ENCODE measurements around the gene L1TD1.
"Not testable (repeated sequence)": the region's sequence is repeated elsewhere in the genome, so short reads cannot be mapped to it uniquely, and the experiment has no call there.

L1TD1 gene, protein sequence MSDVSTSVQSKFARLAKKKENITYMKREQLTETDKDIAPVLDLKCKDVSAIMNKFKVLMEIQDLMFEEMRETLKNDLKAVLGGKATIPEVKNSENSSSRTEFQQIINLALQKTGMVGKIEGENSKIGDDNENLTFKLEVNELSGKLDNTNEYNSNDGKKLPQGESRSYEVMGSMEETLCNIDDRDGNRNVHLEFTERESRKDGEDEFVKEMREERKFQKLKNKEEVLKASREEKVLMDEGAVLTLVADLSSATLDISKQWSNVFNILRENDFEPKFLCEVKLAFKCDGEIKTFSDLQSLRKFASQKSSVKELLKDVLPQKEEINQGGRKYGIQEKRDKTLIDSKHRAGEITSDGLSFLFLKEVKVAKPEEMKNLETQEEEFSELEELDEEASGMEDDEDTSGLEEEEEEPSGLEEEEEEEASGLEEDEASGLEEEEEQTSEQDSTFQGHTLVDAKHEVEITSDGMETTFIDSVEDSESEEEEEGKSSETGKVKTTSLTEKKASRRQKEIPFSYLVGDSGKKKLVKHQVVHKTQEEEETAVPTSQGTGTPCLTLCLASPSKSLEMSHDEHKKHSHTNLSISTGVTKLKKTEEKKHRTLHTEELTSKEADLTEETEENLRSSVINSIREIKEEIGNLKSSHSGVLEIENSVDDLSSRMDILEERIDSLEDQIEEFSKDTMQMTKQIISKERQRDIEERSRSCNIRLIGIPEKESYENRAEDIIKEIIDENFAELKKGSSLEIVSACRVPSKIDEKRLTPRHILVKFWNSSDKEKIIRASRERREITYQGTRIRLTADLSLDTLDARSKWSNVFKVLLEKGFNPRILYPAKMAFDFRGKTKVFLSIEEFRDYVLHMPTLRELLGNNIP

DNA sequence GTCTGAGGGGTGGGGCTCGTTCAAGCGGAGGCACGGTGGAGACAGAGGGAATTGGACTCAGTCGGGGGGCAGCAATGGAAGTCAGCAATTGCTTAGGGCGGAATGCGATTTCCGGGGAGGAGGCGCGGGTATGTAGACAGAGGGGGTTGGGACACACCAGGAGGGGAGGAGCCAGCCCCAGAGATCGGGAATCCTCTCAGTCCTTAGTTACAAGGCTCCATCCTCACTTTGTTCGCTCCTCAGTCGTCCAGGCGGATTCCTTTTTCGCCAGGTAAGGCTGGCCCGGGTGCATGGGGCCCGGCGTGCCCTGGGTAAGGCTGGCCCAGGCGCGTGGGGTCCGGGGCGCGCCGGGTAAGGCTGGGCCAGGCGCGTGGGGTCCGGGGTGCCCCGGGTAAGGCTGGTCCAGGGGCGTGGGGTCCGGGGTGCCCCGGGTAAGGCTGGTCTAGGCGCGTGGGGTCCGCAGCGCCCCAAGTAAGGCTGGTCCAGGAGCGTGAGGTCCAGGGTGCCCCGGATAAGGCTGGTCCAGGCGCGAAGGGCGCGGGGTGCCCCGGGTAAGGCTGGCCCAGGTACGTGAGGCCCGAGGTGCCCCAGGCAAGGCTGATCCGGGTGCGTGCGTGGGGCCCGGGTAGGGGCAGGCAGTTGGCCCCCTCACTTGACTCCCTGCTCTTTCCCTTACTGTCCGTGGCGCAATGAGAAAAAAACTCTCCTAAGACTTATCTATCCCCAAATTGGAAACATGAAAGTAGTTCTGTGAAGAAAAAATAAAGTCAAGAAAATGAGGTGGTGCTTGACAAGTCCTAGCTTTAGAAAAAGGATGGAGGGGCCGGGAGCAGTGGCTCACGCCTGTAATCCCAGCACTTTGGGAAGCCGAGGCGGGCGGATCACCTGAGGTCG, at the start of gene L1TD1:
TSS of gene L1TD1 (plus strand) at position 199 of the 894 bp plus-strand sequence. CDS start 11,780 bp downstream, outside the sequence.
- DNase-seq (ENCODE audit: low read depth), result no peak

DNA sequence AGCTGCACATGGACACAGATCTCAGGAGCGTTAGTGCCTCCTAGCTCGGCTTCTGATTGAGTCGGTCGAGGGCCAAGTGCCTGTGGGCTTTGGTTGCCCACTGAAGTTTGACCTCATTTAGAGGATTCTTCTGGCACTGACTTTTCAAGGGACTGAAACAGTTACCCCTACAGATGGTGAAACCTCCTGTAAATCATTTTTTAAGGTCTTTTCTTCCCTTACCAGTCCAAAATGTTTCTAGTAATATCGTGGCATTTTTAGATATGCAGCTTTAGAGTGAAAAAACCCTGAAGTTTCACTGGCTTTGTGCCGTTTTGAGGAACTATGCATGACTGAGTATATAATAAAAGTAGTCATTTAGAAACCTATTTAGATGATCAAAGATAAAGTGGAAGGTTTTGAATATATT, 34.7 kb upstream of the L1TD1 start:
- DNase-seq (ENCODE audit: low read depth), result no peak

DNA sequence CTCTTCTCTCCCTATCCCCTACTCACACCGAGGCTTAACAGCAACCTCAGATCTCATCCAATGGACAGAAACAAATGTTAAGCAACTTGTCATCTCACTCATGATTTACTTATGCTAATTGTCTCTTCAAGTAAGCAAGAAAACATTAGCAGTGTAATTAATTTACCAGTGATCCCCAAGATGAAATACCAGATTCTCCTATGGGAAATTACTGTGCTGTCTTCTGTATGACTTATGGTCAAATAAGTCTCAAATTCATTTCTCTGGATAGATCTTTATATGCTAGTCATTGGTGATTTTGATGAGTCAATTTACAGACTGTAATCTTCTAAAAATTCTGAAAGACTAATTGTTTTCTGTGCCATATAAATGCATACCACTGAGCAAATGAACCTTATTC, 32.9 kb upstream of the L1TD1 start:
- DNase-seq (ENCODE audit: low read depth), result no peak

DNA sequence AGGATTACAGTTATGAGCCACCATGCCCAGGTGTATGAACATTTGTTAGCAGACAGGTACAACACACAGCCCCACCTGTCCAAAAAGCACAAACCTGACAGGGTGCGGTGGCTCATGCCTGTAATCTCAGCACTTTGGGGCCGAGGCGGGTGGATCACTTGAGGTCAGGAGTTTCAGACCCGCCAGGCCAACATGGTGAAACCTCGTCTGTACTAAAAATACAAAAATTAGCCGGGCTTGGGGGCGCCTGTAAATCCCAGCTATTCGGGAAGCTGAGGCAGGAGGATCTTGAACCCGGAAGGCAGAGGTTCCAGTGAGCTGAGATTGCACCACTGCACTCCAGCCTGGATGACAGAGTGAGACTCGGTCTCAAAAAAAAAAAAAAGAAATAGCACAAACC, 24.3 kb upstream of the L1TD1 start:
- not testable (repeated sequence) for DNase-seq (ENCODE audit: low read depth)

DNA sequence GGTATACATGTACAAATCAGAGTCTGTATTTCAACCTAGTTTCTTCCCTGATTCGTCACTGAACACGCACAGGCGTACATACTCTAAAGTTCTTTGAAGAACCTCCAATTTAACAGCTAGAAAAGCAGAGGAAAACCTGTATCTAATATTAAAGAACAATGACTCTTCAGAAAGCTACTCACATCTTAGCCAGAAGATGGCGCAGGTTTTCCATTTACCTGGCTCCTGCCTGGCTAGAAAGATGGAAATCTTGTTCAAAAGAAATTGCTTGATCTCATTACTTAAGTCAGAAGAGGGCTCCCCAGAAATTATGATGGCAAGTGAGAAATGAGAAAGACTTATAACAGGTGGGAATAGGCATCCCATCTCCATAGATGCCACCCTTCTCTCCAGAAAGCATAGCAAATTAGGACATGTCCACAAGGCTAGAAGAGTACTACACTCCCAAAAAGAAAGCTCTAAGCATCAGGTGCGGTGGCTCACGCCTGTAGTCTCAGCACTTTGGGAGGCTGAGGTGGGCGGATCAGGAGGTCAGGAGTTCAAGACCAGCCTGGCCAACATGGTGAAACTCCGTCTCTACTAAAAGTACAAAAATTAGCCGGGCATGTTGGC, 19.0 kb upstream of the L1TD1 start:
- DNase-seq (ENCODE audit: low read depth), result no peak

DNA sequence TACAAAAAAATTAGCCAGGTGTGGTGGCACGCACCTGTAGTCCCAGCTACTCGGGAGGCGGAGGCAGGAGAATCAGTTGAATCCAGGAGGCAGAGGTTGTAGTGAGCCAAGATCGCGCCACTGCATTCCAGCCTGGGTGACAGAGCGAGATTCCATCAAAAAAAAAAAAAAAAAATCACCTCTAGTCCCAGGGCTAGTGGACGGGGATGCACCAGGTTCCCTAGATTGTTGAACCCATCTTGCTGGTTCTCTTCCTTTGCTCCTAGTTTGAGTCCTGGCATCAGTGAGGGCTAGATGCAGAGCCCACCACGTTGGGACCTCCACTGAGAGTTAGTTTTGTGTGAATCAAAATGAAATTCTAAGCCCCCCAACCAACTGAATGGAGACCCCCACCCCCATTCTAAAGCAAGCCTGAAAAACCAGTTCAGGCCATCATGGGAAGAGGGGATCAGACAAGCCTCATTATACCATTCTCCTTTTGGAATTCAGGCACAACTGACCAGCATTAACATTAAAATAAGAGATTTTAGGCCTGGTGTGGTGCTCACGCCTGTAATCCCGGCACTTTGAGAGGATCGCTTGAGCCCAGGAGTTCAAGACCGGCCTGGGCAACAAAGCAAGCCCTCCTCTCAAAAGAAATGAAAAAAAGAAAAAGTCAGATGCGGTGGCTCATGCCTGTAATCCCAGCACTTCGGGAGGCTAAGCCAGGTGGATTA, 17.9 kb upstream of the L1TD1 start:
- DNase-seq (ENCODE audit: low read depth), result no peak

DNA sequence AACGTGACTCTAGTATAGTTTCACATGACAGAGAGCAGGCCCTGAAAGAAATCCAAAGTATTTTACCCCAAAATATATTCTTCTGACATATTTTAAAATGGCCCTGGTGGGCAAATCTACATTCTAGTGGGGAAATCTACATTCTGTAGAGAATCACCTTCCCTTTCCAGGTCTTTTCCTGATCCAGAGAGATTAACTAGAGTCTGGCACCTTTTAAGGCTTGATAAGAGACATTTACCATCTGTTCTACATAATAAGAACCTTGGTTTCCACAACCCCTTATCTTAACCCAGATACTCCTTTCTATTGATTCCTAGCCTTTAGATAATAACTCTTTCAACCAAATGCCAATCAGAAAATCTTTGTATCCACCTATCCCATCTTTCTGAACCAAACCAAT, 17.0 kb upstream of the L1TD1 start:
- no peak for DNase-seq (ENCODE audit: low read depth)

DNA sequence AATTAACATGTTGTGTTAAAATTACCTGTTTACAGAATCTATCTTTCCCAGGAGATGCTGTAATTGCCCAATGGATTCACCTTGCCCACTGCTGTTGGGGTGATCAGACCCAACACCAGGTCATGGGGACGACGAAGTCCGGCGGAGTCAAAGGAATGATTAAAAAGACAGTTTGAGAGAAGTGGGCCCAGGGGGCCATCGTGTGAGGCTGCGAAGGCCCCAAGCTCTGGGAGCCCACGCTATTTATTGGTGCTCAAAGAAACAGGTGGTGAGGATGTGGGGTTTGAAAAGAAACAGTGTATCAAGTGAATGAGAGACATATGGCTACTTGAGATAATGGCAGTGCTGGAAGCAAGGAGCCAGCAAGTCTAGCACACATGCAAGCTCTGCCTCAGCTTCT, 16.3 kb upstream of the L1TD1 start:
- no peak for DNase-seq (ENCODE audit: low read depth)

DNA sequence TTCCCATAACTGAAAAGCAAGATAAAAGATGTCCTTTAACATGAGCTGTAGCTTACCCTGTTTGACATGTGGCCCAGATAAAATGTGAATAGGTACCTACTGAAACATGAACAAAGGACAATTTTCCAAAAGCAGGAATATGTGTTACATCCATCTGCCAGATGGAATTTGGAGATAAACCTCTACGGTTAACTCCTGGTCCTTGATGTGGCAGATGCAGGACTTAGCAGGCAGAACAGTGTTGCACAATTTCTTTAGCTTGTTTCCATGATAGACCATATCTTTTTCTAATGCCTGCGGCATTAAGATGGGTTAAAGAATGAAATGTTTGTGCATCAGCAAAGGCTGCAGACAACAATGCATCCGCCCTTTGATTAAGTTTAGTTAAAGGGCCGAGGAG, 14.6 kb upstream of the L1TD1 start:
- DNase-seq (ENCODE audit: low read depth), result not testable (repeated sequence)

DNA sequence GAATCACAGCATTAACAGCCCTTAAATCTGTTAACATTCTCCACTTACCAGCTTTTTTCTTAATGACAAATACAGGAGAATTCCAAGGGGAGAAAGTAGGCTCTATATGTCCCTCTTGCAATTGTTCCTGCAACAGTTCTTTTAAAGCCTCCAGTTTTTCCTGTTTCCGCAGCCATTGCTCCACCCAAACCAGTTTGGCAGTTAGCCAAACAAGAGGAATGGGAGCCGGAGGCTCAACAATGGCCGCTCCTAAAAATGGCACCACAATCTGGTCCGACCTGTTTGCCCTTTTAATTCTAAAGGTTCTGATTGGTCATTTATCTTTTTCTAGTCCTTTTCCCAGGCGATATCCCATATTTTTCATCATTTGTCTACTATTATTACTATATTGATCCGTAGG, 14.0 kb upstream of the L1TD1 start:
- no peak for DNase-seq (ENCODE audit: low read depth)

DNA sequence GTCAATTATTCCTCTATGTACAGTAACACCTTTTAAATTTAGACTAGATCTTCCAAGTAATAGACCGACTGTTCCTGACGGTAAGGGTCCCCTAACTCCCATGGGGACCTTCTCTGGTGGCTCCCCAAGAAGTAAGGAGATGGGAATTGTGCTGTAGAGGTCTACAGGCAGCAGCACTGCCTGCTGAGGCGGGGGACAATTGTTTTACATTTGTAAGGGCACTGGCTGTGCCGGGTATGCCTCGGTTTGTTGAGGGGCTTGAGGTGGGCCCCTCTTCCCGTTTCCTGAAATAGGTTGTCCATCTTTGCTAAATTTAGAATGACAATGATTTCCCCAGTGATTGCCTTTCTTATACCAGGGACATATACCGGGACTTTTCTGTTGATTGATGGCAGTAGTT, 13.1 kb upstream of the L1TD1 start:
- no peak for DNase-seq (ENCODE audit: low read depth)

DNA sequence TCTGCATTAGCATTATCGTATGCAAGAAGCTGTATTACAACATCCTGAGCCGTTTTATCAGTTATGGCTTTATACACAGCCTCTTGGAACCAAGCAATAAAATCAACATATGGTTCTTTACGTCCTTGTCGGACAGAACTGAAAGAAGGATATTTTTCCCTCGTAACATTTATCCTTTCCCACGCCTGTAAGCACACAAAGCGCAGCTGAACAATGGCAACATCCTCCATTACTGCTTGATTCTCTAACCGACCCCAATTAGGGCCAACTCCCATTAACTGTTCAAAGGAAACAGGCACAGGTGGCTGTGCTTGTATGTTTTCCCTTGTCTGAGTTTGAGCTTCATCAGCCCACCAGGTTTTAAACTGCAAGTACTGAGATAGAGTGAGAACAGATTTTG, 12.5 kb upstream of the L1TD1 start:
- DNase-seq (ENCODE audit: low read depth), result not testable (repeated sequence)

DNA sequence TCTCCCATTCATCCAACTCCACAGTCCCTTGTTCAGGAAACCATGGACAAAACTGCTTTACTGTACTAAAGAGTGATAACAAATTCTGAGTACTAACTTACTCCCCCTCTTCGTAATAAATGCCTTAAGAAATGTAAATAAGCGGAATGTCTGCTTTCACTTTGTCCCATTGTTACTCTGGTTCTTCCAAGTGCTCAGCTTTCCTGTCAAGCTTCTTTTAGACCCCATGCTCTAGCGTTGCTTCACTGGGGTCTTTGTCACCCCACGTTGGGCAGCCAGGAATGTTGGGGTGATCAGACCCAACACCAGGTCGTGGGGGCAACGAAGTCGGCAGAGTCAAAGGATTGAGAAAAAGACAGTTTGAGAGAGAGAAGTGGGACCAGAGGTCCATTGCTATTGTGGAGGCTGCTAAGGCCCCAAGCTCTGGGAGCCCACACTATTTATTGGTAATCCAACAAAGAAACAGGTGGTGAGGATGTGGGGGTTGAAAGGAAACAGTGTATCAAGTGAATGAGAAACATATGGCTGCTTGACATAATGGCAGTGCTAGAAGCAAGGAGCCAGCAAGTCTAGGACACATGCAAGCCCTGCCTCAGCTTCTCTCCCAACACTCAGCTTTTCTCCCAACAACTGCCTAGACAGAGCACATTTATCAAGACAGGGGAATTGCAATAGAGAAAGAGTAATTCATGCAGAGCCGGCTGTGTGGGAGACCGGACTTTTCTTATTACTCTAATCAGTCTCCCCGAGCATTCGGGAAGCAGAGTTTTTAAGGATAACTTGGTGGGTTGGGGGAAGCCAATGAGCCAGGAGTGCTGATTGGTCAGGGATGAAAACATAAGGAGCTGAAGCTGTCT, 11.3 kb upstream of the L1TD1 start:
- not testable (repeated sequence) for DNase-seq (ENCODE audit: low read depth)

DNA sequence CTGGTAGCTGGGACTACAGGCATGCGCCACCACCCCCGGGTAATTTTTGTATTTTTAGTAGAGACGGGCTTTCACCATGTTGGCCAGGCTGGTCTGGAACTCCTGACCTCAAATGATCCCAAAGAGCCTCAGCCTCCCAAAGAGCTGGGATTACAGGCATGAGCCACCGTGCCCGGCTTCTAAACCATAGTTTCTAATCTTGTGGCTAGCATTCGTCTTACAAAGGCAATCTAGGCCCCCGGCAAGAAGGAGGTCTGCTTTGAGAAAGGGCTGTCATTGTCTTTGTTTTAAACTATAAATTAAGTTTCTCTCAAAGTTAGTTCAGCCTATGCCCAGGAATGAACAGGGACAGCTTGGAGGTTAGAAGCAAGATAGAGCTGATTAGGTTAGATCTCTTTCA, 10.3 kb upstream of the L1TD1 start:
- no peak for DNase-seq (ENCODE audit: low read depth)

DNA sequence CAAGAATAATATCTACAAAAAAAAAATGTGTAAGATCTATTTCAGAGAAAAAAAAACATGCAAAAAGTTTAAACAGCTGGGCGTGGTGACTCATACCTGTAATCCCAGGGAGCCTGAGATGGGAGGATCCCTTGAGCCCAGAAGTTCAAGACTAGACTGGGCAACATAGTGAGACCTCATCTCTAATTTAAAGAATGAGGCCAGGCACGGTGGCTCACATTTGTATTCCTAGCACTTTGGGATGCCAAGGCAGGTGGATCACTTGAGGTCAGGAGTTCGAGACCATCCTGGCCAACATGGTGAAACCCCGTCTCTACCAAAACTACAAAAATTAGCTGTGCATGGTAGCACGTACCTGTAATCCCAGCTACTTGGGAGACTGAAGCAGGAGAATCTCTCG, 9.4 kb upstream of the L1TD1 start:
- DNase-seq (ENCODE audit: low read depth), result not testable (repeated sequence)

DNA sequence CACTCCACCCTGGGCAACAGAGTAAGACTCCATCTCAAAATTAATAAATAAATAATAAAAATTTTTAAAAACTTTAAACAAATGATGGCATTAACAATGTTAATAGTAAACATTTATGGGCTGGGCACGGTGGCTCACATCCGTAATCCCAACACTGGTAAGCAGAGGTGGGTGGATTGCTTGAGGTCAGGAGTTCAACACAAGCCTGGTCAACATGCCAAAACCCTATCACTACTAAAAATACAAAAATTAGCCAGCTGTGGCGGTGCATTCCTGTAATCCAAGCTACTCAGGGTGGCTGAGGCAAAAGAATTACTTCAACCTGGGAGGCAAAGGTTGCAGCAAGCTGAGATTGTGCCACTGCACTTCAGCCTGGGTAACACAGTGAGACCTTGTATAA, 9.0 kb upstream of the L1TD1 start:
- no peak for DNase-seq (ENCODE audit: low read depth)

DNA sequence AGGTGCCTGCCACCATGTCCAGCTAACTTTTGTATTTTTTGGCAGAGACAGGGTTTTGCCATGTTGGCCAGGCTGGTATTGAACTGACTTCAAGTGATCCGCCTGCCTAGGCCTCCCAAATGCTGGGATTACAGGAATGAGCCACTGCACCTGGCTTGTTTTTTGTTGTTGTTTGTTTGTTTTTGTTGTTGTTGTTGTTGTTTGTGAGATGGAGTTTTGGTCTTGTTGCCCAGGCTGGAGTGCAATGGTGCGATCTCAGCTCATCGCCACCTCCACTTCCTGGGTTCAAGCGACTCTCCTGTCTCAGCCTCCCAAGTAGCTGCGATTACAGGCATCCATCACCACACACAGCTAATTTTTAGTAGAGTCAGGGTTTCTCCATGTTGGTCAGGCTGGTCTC, 7.1 kb upstream of the L1TD1 start:
- DNase-seq (ENCODE audit: low read depth), result no peak

DNA sequence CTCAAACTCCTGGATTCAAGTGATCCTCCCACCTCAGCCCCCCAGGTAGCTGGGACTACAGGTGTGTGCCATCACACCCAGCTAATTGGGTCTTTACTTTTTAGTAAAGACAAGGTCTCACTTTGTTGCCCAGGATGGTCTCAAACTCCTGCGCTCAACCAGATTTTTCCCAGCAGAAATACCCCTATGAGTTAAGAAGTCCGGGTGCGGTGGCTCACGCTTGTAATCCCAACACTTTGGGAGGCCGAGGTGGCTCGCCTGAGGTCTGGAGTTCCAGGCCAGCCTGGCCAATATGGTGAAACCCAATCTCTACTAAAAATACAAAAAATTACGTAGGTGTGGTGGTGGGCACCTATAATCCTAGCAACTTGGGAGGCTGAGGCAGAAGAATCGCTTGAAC, 6.5 kb upstream of the L1TD1 start:
- no peak for DNase-seq (ENCODE audit: low read depth)

DNA sequence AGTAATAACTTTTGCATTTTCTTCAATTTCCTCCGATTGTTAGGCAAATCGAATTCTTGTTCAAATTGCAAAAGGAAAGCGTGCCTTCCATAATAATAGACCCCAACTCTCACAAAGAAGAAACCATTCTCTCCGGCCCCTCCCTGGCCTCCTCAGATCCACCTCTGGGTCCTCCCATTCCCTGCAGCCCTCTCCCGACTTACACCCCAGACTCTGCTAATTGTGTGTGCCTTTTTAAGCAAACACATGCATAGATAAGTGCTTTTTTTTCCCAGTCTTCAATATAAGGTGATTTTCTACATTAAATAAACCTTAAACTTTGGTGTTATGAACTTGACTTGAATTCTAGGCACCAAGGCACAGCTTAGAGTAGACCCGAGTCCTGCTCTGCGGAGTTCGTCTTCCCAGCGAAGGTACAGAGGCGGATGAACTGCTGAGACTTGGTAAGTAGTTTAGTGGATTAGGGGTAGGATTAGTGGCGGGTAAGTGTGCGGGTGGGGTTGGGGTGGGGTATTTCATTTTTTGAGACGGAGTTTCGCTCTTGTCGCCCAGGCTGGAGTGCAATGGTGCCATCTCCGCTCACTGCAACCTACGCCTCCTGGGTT, 1.5 kb downstream of the L1TD1 start:
- no peak for DNase-seq (ENCODE audit: low read depth)
